Measurements from ENCODE around the gene TCAIM.

DNA sequence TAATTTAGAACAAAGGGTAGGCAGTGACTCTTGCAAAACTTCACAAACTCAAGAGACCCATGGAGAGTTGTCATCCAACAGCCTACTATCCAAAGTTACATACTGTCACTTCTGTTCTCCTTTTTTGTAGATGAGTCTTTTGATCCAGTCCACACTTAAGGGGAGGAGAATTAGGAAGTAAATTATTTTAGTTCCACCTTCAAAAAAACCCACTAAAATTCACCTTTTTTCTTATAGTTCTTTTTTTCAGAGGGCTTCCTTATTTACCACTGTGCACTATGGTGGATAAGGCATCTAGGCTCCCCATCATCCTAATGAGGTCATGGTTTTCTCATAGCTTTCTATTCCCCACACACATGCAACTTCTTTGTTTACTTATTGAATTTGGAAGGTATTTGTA, 8.6 kb upstream of the TCAIM start:
- TF ChIP-seq, protein P1, sequence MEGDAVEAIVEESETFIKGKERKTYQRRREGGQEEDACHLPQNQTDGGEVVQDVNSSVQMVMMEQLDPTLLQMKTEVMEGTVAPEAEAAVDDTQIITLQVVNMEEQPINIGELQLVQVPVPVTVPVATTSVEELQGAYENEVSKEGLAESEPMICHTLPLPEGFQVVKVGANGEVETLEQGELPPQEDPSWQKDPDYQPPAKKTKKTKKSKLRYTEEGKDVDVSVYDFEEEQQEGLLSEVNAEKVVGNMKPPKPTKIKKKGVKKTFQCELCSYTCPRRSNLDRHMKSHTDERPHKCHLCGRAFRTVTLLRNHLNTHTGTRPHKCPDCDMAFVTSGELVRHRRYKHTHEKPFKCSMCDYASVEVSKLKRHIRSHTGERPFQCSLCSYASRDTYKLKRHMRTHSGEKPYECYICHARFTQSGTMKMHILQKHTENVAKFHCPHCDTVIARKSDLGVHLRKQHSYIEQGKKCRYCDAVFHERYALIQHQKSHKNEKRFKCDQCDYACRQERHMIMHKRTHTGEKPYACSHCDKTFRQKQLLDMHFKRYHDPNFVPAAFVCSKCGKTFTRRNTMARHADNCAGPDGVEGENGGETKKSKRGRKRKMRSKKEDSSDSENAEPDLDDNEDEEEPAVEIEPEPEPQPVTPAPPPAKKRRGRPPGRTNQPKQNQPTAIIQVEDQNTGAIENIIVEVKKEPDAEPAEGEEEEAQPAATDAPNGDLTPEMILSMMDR (IDR thresholded peaks at IDR 0.05) = no peak
- no peak for TF ChIP-seq POLR2A (IDR thresholded peaks at IDR 0.05)
- TF ChIP-seq EP300 (IDR thresholded peaks at IDR 0.05) = no peak
